Measurements from ENCODE around the gene ST14.

DNA sequence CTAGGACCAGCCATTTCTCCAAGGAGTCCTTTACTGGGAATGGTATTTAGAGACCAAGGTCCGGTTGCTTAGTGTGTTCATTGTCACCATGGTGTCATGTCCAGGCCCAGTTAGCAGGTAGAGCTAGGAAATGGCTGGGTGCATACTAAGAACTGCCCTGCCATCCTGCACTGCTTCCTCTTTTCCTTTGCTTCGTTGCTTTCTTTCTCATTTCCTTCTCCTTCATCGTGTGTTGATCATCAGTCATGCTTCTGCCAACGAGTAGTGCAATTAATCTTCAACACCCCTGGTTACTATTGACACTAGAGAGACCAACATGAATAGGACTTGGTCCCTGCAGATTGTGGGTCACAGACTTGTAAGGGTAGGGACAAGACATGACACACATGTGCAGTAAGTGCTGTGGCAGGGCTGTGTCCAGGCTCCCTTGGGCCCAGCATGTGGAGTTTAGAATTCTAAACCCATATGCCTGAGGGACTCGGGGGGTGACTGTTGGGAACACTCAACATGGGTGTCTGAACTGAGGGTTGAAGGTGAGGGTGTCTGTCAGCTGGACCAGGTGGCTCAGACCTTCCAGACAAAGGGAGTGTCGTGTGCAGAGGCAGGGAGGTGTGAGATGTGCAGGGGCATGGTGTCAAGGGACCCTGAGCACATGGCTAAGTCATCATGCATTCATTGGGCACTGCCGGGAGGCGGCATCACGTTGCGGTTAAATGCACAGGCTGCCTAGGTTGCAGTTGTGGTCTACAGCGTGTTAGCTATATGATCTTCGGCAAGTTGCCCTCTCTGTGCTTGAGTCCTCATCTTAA lies 42.6 kb downstream of the ST14 start:
- TF ChIP-seq RFX5 (IDR thresholded peaks at IDR 0.05; ENCODE audit: low read depth, low read length) (no peak), MEF2A (IDR thresholded peaks at IDR 0.05; ENCODE audit: insufficient read depth, low read depth, low read length) (no peak), BCL11A (IDR thresholded peaks at IDR 0.05; ENCODE audit: low read depth, low read length) (no peak)

Measured in GM12878 (cell line).